MCF 10A (cell line): Measurements from ENCODE around the gene SAMD4B. TPM values are rescaled to one million over a fixed set of nuclear protein-coding genes. Genes with fewer than 3 reads are reported as not detected.

Experiments used
- BruUV-seq: library from RNA; stranded (reverse); fragments of 400-500 nt; replicated peaks from 2 replicates; lab custom pipeline; 2021; lab: Mats Ljungman, UMichigan
- CTCF ChIA-PET: fragments of 300-600 bp; sonication (Branson Sonifier 250); formaldehyde crosslinking; extraction: SDS; loops from one replicate; lab custom pipeline; 2021; ENCODE audit warnings: antibody characterized with exemption, inconsistent platforms; lab: Yijun Ruan, JAX
- POLR2A ChIA-PET: fragments of 300-600, 350-650 bp; sonication (Branson Sonifier 250); formaldehyde crosslinking; extraction: SDS; loops from one replicate; lab custom pipeline; 2020; ENCODE audit warnings: antibody characterized with exemption, inconsistent platforms; lab: Yijun Ruan, JAX
- DNase-seq: peaks from one replicate; pipeline ENCODE4 v3.0.0-alpha.2; 2018; ENCODE audit not compliant: unreplicated experiment
- H3K27ac Mint-ChIP-seq: one replicate; pipeline ENCODE4 v1.8.0; 2022; ENCODE audit warnings: mild to moderate bottlenecking, low read depth, mixed read lengths; ENCODE audit not compliant: unreplicated experiment
- H3K27me3 Mint-ChIP-seq: one replicate; pipeline ENCODE4 v1.8.0; 2022; ENCODE audit warnings: mixed read lengths; ENCODE audit not compliant: insufficient read depth, unreplicated experiment
- H3K36me3 Mint-ChIP-seq: one replicate; pipeline ENCODE4 v1.8.0; 2022; ENCODE audit warnings: mild to moderate bottlenecking, moderate library complexity, mixed read lengths; ENCODE audit not compliant: insufficient read depth, unreplicated experiment
- H3K4me1 Mint-ChIP-seq: one replicate; pipeline ENCODE4 v1.8.0; 2022; ENCODE audit warnings: mixed read lengths; ENCODE audit not compliant: insufficient read depth, unreplicated experiment
- H3K4me3 Mint-ChIP-seq: one replicate; pipeline ENCODE4 v1.8.0; 2022; ENCODE audit warnings: mild to moderate bottlenecking, moderate library complexity, mixed read lengths; ENCODE audit not compliant: unreplicated experiment
- H3K9me3 Mint-ChIP-seq: one replicate; pipeline ENCODE4 v1.8.0; 2022; ENCODE audit warnings: mixed read lengths; ENCODE audit not compliant: unreplicated experiment
- intact Hi-C: fragments of 100-400 bp; cut with micrococcal nuclease; formaldehyde crosslinking; loops from 2 replicates; pipeline ENCODE4 v1.14.1; 2022
- total RNA-seq: library from RNA; stranded (reverse); gene quantifications from 2 replicates; pipeline ENCODE4 v1.2.3, GENCODE V29; 2022
- TF ChIP-seq, protein P1 (sequence below): fragments of 200-600 bp; IDR thresholded peaks from one replicate; pipeline ENCODE4 v1.8.0; 2022; ENCODE audit warnings: antibody characterized with exemption, mild to moderate bottlenecking; ENCODE audit not compliant: unreplicated experiment

SAMD4B gene
- total RNA-seq, 1 experiment from 2014 or later, result 65.4 TPM

DNA sequence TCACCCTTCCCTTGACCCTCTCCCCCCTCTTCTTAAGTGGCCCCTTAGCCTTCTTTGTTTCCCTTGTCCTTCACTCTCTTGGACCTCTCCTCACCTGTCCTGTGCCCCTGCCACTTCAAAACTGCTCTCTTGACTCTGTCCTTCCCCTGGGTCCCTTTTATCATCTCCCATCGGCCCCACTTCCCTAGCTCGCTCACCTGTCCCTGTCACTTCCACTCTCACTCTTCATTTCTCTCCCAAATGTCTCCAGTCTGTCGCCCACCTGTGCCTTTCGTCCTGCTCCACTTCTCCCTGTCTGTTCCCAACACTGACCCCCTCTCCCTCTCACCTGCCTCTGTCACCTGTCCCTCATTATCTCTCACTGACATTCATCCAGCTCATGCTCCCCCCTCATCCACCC, 45.3 kb upstream of the SAMD4B start:
- H3K4me3 Mint-ChIP-seq, result no peak overlapping the region
- peaks cover 48% of the 10 kb centered on the region for H3K27me3 Mint-ChIP-seq
- H3K9me3 Mint-ChIP-seq, result no peaks in the 10 kb centered on the region
- intact Hi-C loops, result no loop called here
- TF ChIP-seq, protein P1, sequence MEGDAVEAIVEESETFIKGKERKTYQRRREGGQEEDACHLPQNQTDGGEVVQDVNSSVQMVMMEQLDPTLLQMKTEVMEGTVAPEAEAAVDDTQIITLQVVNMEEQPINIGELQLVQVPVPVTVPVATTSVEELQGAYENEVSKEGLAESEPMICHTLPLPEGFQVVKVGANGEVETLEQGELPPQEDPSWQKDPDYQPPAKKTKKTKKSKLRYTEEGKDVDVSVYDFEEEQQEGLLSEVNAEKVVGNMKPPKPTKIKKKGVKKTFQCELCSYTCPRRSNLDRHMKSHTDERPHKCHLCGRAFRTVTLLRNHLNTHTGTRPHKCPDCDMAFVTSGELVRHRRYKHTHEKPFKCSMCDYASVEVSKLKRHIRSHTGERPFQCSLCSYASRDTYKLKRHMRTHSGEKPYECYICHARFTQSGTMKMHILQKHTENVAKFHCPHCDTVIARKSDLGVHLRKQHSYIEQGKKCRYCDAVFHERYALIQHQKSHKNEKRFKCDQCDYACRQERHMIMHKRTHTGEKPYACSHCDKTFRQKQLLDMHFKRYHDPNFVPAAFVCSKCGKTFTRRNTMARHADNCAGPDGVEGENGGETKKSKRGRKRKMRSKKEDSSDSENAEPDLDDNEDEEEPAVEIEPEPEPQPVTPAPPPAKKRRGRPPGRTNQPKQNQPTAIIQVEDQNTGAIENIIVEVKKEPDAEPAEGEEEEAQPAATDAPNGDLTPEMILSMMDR, result no peak
- no peak overlapping the region for H3K27ac Mint-ChIP-seq
- CTCF ChIA-PET, result interaction anchor here (0.6 kb wide), 1 partner anchor 31 kb away, joined by 3 read pairs; no protein-coding TSS in a partner anchor
- BruUV-seq, result no TSS peak
- no peaks in the 10 kb centered on the region for H3K36me3 Mint-ChIP-seq
- POLR2A ChIA-PET, result no interaction called here
- DNase-seq, result no peak
- H3K4me1 Mint-ChIP-seq, result no peaks in the 10 kb centered on the region

DNA sequence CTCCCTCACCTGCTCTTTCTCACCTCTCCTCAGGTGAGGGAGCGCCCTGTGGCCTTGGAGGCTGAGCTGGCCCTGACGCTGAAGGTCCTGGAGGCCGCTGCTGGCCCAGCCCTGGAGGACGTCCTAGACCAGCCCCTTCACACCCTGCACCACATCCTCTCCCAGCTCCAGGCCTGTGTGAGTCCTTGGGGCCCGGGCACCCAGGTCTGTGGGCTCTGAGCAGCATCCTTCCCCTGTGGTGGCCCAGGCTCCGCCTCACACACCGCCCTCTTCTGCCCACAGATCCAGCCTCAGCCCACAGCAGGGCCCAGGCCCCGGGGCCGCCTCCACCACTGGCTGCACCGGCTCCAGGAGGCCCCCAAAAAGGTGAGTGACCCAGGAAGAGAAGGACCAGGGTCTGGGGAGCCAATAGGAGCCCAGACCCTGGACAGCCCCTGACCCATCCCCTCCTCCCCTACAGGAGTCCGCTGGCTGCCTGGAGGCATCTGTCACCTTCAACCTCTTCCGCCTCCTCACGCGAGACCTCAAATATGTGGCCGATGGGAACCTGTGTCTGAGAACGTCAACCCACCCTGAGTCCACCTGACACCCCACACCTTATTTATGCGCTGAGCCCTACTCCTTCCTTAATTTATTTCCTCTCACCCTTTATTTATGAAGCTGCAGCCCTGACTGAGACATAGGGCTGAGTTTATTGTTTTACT, 44.1 kb upstream of the SAMD4B start:
- no peak overlapping the region for H3K4me3 Mint-ChIP-seq
- H3K27me3 Mint-ChIP-seq, result peaks cover 54% of the 10 kb centered on the region
- no peaks in the 10 kb centered on the region for H3K4me1 Mint-ChIP-seq
- ChIA-PET POLR2A (interaction anchor here (0.7 kb wide), 1 partner anchor 233 kb away, joined by 3 read pairs; no protein-coding TSS in a partner anchor), CTCF (interaction anchor here (0.6 kb wide), 1 partner anchor 272 kb away, joined by 3 read pairs; no protein-coding TSS in a partner anchor)
- intact Hi-C loops, result no loop called here
- H3K9me3 Mint-ChIP-seq, result no peaks in the 10 kb centered on the region
- H3K27ac Mint-ChIP-seq, result no peak overlapping the region
- TF ChIP-seq, protein P1, result no peak
- H3K36me3 Mint-ChIP-seq, result no peaks in the 10 kb centered on the region
- no TSS peak for BruUV-seq
- DNase-seq, result no peak

DNA sequence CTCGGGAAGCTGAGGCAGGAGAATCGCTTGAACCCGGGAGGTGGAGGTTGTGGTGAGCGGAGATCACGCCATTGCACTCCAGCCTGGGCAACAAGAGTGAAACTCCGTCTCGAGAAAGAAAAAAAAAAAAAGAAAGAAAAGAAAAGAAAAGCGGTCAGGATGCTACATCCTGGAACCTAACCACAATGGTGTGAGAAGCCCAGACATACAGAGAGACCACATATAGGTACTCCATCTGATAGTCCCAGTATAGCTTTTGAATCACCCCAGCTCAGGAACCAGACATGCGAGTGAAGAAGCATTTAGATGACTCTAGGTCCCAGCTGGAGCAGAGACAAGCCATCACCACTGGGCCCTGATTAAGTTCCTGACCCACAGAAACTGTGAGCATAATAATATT, 42.8 kb upstream of the SAMD4B start:
- Mint-ChIP-seq H3K36me3 (no peaks in the 10 kb centered on the region), H3K4me3 (no peak overlapping the region), H3K9me3 (no peaks in the 10 kb centered on the region), H3K27ac (no peak overlapping the region), H3K27me3 (peaks cover 50% of the 10 kb centered on the region), H3K4me1 (no peaks in the 10 kb centered on the region)
- BruUV-seq, result no TSS peak
- ChIA-PET POLR2A (no interaction called here), CTCF (no interaction called here)
- DNase-seq, result no peak
- intact Hi-C loops, result no loop called here
- TF ChIP-seq, protein P1, result no peak

DNA sequence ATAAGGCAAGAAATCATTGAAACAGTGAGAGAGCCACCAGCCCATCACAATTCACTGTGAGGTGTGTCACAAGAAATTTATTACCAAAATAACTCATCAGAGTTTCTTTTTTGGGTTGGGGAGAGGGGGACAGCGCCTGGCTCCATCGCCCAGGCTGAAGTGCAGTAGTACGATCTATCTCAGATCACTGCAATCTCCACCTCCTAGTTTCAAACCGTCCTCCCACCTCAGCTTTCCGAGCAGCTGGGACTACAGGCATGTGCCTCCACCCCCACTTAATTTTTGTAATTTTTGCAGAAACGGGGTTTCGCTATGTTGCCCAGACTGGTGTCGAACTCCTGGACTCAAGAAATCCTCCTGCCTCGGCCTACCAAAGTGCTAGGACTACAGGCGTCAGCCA, 42.4 kb upstream of the SAMD4B start:
- Mint-ChIP-seq H3K27ac (no peak overlapping the region), H3K9me3 (no peaks in the 10 kb centered on the region), H3K36me3 (no peaks in the 10 kb centered on the region), H3K27me3 (peaks cover 50% of the 10 kb centered on the region), H3K4me1 (no peaks in the 10 kb centered on the region), H3K4me3 (no peak overlapping the region)
- intact Hi-C loops, result no loop called here
- no TSS peak for BruUV-seq
- no peak for DNase-seq
- TF ChIP-seq, protein P1, result no peak
- POLR2A ChIA-PET, result no interaction called here
- CTCF ChIA-PET, result interaction anchor here (0.5 kb wide), 1 partner anchor 141 kb away, joined by 3 read pairs; no protein-coding TSS in a partner anchor
